K562 (cell line): ENCODE results near the gene SNX30. TPM values are rescaled to one million over a fixed set of nuclear protein-coding genes. Genes with fewer than 3 reads are reported as not detected.

ENCODE experiments used
- BRCA1 ChIP-seq, 2 experiments: fragments of 450-650 bp in 1 of 2; sonication (generic) in 1 of 2; formaldehyde crosslinking in 1 of 2; IDR thresholded peaks; 2 replicates each; pipeline versions ENCODE4 v1.5.0 to v1.6.1; 2017 to 2020; ENCODE audit warnings: mild to moderate bottlenecking in 1 of 2, missing genetic modification reagents in 1 of 2
- CBFA2T3 ChIP-seq: fragments of 450-650 bp; IDR thresholded peaks from 2 replicates; pipeline ENCODE4 v1.6.1; 2017
- DDX20 ChIP-seq: fragments of 450-650 bp; IDR thresholded peaks from 2 replicates; pipeline ENCODE4 v1.6.1; 2016; ENCODE audit warnings: missing genetic modification characterization, low read depth, mild to moderate bottlenecking, missing compliant biosample characterization, moderate library complexity
- EGR1 ChIP-seq: fragments of 450-650 bp; conservative IDR thresholded peaks from 2 replicates; pipeline ENCODE4 v1.6.1; 2017; ENCODE audit warnings: mild to moderate bottlenecking
- EP400 ChIP-seq: fragments of 450-650 bp; IDR thresholded peaks from 2 replicates; pipeline ENCODE4 v1.6.1; 2017; ENCODE audit warnings: antibody characterized with exemption, mild to moderate bottlenecking, moderate library complexity
- ESRRA ChIP-seq: fragments of 450-650 bp; IDR thresholded peaks from 2 replicates; pipeline ENCODE4 v1.6.1; 2014; ENCODE audit warnings: low read depth, mild to moderate bottlenecking, moderate library complexity, borderline replicate concordance
- ESRRB ChIP-seq: fragments of 250-450 bp; sonication (Bioruptor Pico); IDR thresholded peaks from 2 replicates; pipeline ENCODE4 v1.5.0; 2020; ENCODE audit warnings: mild to moderate bottlenecking, moderate library complexity, borderline replicate concordance
- FOXJ2 ChIP-seq: fragments of 200-800 bp; sonication (Bioruptor generic); IDR thresholded peaks from 2 replicates; pipeline ENCODE4 v1.6.1; 2016; ENCODE audit warnings: missing genetic modification characterization, missing compliant biosample characterization
- FOXJ3 ChIP-seq: sonication (generic); formaldehyde crosslinking; IDR thresholded peaks from 2 replicates; pipeline ENCODE4 v1.4.0; 2020; ENCODE audit warnings: mild to moderate bottlenecking, missing genetic modification reagents
- FOXK2 ChIP-seq, 2 experiments: fragments of 450-650 bp; IDR thresholded peaks in 1 of 2; conservative IDR thresholded peaks in 1 of 2; 2 replicates each; pipeline ENCODE4 v1.6.1; 2016; ENCODE audit warnings: low read depth in 2 of 2, mild to moderate bottlenecking in 1 of 2
- HNRNPUL1 ChIP-seq: fragments of 200-400 bp; formaldehyde crosslinking; IDR thresholded peaks from 2 replicates; pipeline ENCODE4 v1.6.1; 2017; ENCODE audit warnings: low read length
- IFI16 ChIP-seq: fragments of 250-450 bp; sonication (Bioruptor Pico); IDR thresholded peaks from 2 replicates; pipeline ENCODE4 v2.1.2; 2022; ENCODE audit warnings: mild to moderate bottlenecking, inconsistent platforms
- KDM5B ChIP-seq: fragments of 200-600 bp; sonication (generic); IDR thresholded peaks from 2 replicates; pipeline ENCODE4 v1.6.1; 2012; ENCODE audit warnings: low read depth, mild to moderate bottlenecking, moderate library complexity, low read length, control low read depth, inconsistent platforms; ENCODE audit not compliant: insufficient replicate concordance
- NFYB ChIP-seq: IDR thresholded peaks from 2 replicates; pipeline ENCODE4 v1.6.1; 2011; ENCODE audit warnings: mild to moderate bottlenecking, moderate library complexity; ENCODE audit not compliant: insufficient read length; ENCODE audit errors: extremely low read depth
- PCBP1 ChIP-seq: fragments of 200-400 bp; formaldehyde crosslinking; IDR thresholded peaks from 2 replicates; pipeline ENCODE4 v1.6.1; 2018; ENCODE audit warnings: mild to moderate bottlenecking, low read depth, low read length; ENCODE audit not compliant: poor library complexity, severe bottlenecking
- POLR2AphosphoS5 ChIP-seq: IDR thresholded peaks from 2 replicates; pipeline ENCODE4 v1.6.1; 2011; ENCODE audit warnings: mild to moderate bottlenecking, low read depth, low read length, moderate library complexity; ENCODE audit not compliant: control insufficient read depth, insufficient read depth
- PTRF ChIP-seq: fragments of 450-650 bp; IDR thresholded peaks from 2 replicates; pipeline ENCODE4 v1.6.1; 2016; ENCODE audit warnings: mild to moderate bottlenecking, missing genetic modification characterization, missing compliant biosample characterization
- SAFB ChIP-seq: fragments of 200-400 bp; formaldehyde crosslinking; IDR thresholded peaks from 2 replicates; pipeline ENCODE4 v1.6.1; 2017; ENCODE audit warnings: low read depth, low read length, borderline replicate concordance
- TCF3 ChIP-seq: sonication (generic); formaldehyde crosslinking; IDR thresholded peaks from 2 replicates; pipeline ENCODE4 v1.4.0; 2020; ENCODE audit warnings: mild to moderate bottlenecking, missing genetic modification reagents
- U2AF1 ChIP-seq: fragments of 200-400 bp; formaldehyde crosslinking; optimal IDR thresholded peaks from 2 replicates; pipeline ENCODE3; 2017; ENCODE audit warnings: mild to moderate bottlenecking, low read depth, low read length, moderate library complexity
- ZC3H11A ChIP-seq: IDR thresholded peaks from 2 replicates; pipeline ENCODE4 v1.6.1; 2012; ENCODE audit warnings: low read depth, low read length, improper control_type of control experiment
- ZNF347 ChIP-seq: fragments of 450-650 bp; formaldehyde crosslinking; IDR thresholded peaks from 2 replicates; pipeline ENCODE4 v1.4.0; 2020; ENCODE audit warnings: low read depth, mild to moderate bottlenecking, moderate library complexity
- ZNF589 ChIP-seq: fragments of 200-800 bp; sonication (Bioruptor generic); IDR thresholded peaks from 2 replicates; pipeline ENCODE4 v1.6.1; 2016; ENCODE audit warnings: low read depth, missing genetic modification characterization, missing compliant biosample characterization
- ZNF780A ChIP-seq: fragments of 250-450 bp; sonication (Bioruptor Pico); IDR thresholded peaks from 2 replicates; pipeline ENCODE4 v1.5.0; 2021; ENCODE audit warnings: mild to moderate bottlenecking
- polyA plus RNA-seq, 8 experiments: library from polyadenylated mRNA; depleted of rRNA in 4 of 8; stranded (reverse) in 5 of 8; unstranded in 3 of 8; fragments of >200 nt; fragmentation: Nextera tagmentation in 2 of 8; fragmentation: Illumina TruSeq in 1 of 8; extraction: Ambion mirVana in 2 of 8; extraction: Trizol in 1 of 8; gene quantifications; 2 replicates each; pipeline versions ENCODE4 v1.2.1 to v1.2.3, GENCODE V29; 2011 to 2014; ENCODE audit warnings: inconsistent platforms in 1 of 8, missing spikeins in 1 of 8
- total RNA-seq, 7 experiments: library from RNA; depleted of rRNA in 6 of 7; stranded (reverse); fragments of >200 nt in 6 of 7; fragmentation: Illumina TruSeq in 2 of 7; extraction: Trizol in 2 of 7; gene quantifications; 2 replicates each; pipeline versions ENCODE4 v1.2.1 to v1.2.3, GENCODE V29; 2011 to 2021; ENCODE audit warnings: low replicate concordance in 1 of 7
- TF ChIP-seq, protein P1 (sequence below): fragments of 250-450 bp; sonication (Bioruptor Pico); IDR thresholded peaks from 2 replicates; pipeline ENCODE4 v1.8.0; 2021; ENCODE audit warnings: mild to moderate bottlenecking, moderate library complexity
- TF ChIP-seq, protein P2 (sequence below), 3 experiments: fragments of 200-800 bp in 1 of 3; sonication (Bioruptor generic) in 1 of 3; sonication (generic) in 1 of 3; formaldehyde crosslinking in 1 of 3; IDR thresholded peaks; 2 replicates each; pipeline versions ENCODE4 v1.6.1 to v1.8.0; 2016 to 2022; ENCODE audit warnings: mild to moderate bottlenecking in 2 of 3, missing compliant biosample characterization in 2 of 3, missing genetic modification characterization in 2 of 3, missing genetic modification reagents in 1 of 3
- TF ChIP-seq, protein P3 (sequence below): fragments of 250-450 bp; sonication (Bioruptor Pico); IDR thresholded peaks from 2 replicates; pipeline ENCODE4 v1.8.0; 2021; ENCODE audit warnings: moderate library complexity, mild to moderate bottlenecking, inconsistent platforms

The SNX30 gene
- total and polyA plus RNA-seq, 9 of the 15 experiments (the other 6 are each of a cell fraction or from before 2014, with no cell fraction given) = 0.76 to 5.9 (median 3.3) TPM

DNA sequence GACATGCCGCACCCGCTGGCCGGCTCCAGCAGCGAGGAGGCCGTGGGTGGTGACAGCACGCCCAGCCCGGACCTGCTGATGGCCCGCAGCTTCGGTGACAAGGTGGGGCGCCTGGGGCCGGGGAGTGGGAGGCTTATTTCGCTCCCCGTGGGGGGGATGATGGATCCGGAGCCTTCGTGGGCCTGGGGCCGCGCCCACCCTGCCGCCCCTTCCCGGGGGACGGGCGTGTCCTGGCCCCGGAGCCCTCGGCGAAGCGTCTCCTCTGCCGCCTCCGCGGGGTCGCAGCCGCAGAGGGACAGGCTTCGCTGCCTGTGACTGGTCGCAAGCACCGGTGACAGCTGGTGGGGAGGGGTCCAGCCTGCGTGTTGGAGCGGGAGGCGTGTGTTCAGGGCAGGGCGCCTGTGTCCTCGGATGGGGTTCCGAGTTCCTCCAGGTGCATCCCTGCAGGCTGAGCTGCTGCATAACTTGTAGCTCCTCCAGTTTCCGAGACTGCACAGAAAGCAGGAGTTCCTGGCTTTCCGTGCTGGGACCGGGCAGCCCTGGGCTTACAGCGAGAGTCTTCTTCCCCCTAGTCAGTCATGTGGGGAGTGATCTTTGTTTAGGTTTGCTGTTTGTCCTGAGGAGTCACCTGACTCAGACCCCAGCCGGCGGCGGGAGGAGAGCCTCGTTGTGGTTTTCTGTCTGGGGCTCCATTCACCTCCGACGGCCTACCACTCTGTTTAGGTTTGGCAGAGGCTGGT is 666 bp downstream of the SNX30 start (continued):
- peak; percentile 33; the same call in 1 of the 2 replicates for TF ChIP-seq ESRRA
- TF ChIP-seq ZNF347 = no peak
- TF ChIP-seq PTRF = no peak
- TF ChIP-seq CBFA2T3 = no peak
- TF ChIP-seq ZC3H11A = no peak
- TF ChIP-seq FOXJ2 (tag) = no peak
- no peak for TF ChIP-seq TCF3 (CRISPR knock-in tag)
- TF ChIP-seq ZNF780A (CRISPR knock-in tag) = no peak
- peak; percentile 56 for TF ChIP-seq EGR1
- TF ChIP-seq SAFB = peak; percentile 65
- TF ChIP-seq, protein P1, sequence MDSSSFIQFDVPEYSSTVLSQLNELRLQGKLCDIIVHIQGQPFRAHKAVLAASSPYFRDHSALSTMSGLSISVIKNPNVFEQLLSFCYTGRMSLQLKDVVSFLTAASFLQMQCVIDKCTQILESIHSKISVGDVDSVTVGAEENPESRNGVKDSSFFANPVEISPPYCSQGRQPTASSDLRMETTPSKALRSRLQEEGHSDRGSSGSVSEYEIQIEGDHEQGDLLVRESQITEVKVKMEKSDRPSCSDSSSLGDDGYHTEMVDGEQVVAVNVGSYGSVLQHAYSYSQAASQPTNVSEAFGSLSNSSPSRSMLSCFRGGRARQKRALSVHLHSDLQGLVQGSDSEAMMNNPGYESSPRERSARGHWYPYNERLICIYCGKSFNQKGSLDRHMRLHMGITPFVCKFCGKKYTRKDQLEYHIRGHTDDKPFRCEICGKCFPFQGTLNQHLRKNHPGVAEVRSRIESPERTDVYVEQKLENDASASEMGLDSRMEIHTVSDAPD (CRISPR knock-in tag) = no peak
- TF ChIP-seq FOXK2 (conservative IDR thresholded peaks at IDR 0.05 in 1 of 2, IDR thresholded peaks at IDR 0.05 in 1 of 2; ENCODE audit: low read depth in 2 of 2) = peak; percentile 34 to 36; a peak in 1 of 4 replicates
- TF ChIP-seq, protein P2, sequence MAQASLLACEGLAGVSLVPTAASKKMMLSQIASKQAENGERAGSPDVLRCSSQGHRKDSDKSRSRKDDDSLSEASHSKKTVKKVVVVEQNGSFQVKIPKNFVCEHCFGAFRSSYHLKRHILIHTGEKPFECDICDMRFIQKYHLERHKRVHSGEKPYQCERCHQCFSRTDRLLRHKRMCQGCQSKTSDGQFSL (CRISPR knock-in tag; IDR thresholded peaks at IDR 0.05) = no peak
- TF ChIP-seq, protein P2 (tag; IDR thresholded peaks at IDR 0.05) = no peak
- no peak for TF ChIP-seq HNRNPUL1
- TF ChIP-seq DDX20 (tag) = no peak
- TF ChIP-seq POLR2AphosphoS5 = no peak
- no peak for TF ChIP-seq BRCA1 (IDR thresholded peaks at IDR 0.05)
- TF ChIP-seq BRCA1 (CRISPR knock-in tag; IDR thresholded peaks at IDR 0.05) = no peak
- TF ChIP-seq, protein P3, sequence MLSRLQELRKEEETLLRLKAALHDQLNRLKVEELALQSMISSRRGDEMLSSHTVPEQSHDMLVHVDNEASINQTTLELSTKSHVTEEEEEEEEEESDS (CRISPR knock-in tag) = no peak
- TF ChIP-seq KDM5B = peak; percentile 39
- no peak for TF ChIP-seq IFI16 (CRISPR knock-in tag)
- no peak for TF ChIP-seq ESRRB (CRISPR knock-in tag)
- no peak for TF ChIP-seq U2AF1
- no peak for TF ChIP-seq EP400
- TF ChIP-seq PCBP1 = no peak
- TF ChIP-seq FOXJ3 = no peak
- TF ChIP-seq ZNF589 (CRISPR knock-in tag) = no peak
- TF ChIP-seq NFYB = no peak
